B cell (primary cell): ENCODE data around the gene PXDC1. TPM values are rescaled to one million over a fixed set of nuclear protein-coding genes. Genes with fewer than 3 reads are reported as not detected.

Experiments used
- ATAC-seq: fragments of 200-7000 bp; cut with Tn5 transposase; one replicate; pipeline ENCODE4 v1.10.0; 2021; ENCODE audit warnings: low read depth, mild to moderate bottlenecking, moderate number of reproducible peaks, moderate library complexity
- CTCF ChIA-PET: fragments of 350-600 bp; sonication (Branson Sonifier 250); formaldehyde crosslinking; loops from one replicate; lab custom pipeline; 2021; ENCODE audit warnings: antibody characterized with exemption, inconsistent platforms; lab: Charles Lee
- POLR2A ChIA-PET: fragments of 350-600 bp; sonication (Branson Sonifier 250); formaldehyde crosslinking; loops from one replicate; lab custom pipeline; 2021; ENCODE audit warnings: antibody characterized with exemption; lab: Charles Lee
- DNase-seq: peaks from one replicate; pipeline ENCODE4 v3.0.0; 2013
- H2AFZ ChIP-seq: 2 replicates; pipeline ENCODE4 v1.6.1; 2012; ENCODE audit warnings: mild to moderate bottlenecking, low read depth, low read length; ENCODE audit not compliant: insufficient read depth, poor library complexity, severe bottlenecking
- H3K27ac ChIP-seq, 2 donors: 1 replicate in 1 of 2; 2 replicates in 1 of 2; pipeline ENCODE4 v1.5.1; 2012 to 2013; ENCODE audit warnings: low read length in 2 of 2, mild to moderate bottlenecking in 2 of 2, moderate library complexity in 1 of 2
- H3K27me3 ChIP-seq, 4 experiments: fragments of 200-600 bp in 1 of 4; sonication (generic) in 1 of 4; replicated peaks in 1 of 4; 1 replicate in 2 of 4; 2 replicates in 2 of 4; pipeline versions ENCODE4 v1.6.1 to v1.7.0; 2013 to 2016; ENCODE audit warnings: low read length in 3 of 4, mild to moderate bottlenecking in 2 of 4, mixed read lengths in 1 of 4, moderate library complexity in 1 of 4; ENCODE audit not compliant: insufficient read depth in 4 of 4, control insufficient read depth in 3 of 4; ENCODE audit errors: control extremely low read depth in 1 of 4
- H3K36me3 ChIP-seq, 2 experiments: replicated peaks in 1 of 2; 1 replicate in 1 of 2; 2 replicates in 1 of 2; pipeline versions ENCODE4 v1.6.1 to v1.7.1; 2013; ENCODE audit warnings: low read length in 1 of 2; ENCODE audit not compliant: insufficient read depth in 2 of 2, control insufficient read depth in 1 of 2; ENCODE audit errors: control extremely low read depth in 1 of 2, extremely low read depth in 1 of 2
- H3K4me1 ChIP-seq, 2 donors: fragments of 200-600 bp in 1 of 2; sonication (generic) in 1 of 2; 1 replicate in 1 of 2; 2 replicates in 1 of 2; pipeline versions ENCODE4 v1.5.1 to v1.6.1; 2013 to 2017; ENCODE audit warnings: low read length in 2 of 2; ENCODE audit not compliant: control insufficient read depth in 2 of 2, insufficient read depth in 2 of 2
- H3K4me2 ChIP-seq: replicated peaks from 2 replicates; pipeline ENCODE3; 2012; ENCODE audit warnings: mild to moderate bottlenecking, low read depth, low read length; ENCODE audit not compliant: poor library complexity, severe bottlenecking
- H3K4me3 ChIP-seq, 5 experiments: fragments of 200-600 bp in 1 of 5; sonication (generic) in 1 of 5; 1 replicate in 3 of 5; 2 replicates in 2 of 5; pipeline versions ENCODE4 v1.5.1 to v1.7.0; 2011 to 2016; ENCODE audit warnings: low read length in 4 of 5, mild to moderate bottlenecking in 4 of 5, low read depth in 2 of 5, control low read depth in 1 of 5, moderate library complexity in 1 of 5; ENCODE audit not compliant: insufficient read depth in 1 of 5; ENCODE audit errors: control extremely low read depth in 1 of 5, extremely low read depth in 1 of 5
- H3K79me2 ChIP-seq: fragments of 200-600 bp; sonication (generic); one replicate; pipeline ENCODE4 v1.6.0; 2016; ENCODE audit warnings: low read length; ENCODE audit not compliant: control insufficient read depth, insufficient read depth
- H3K9ac ChIP-seq: fragments of 200-600 bp; sonication (generic); 2 replicates; pipeline ENCODE4 v1.6.1; 2017; ENCODE audit warnings: mild to moderate bottlenecking, low read length, moderate library complexity
- H3K9me3 ChIP-seq, 3 donors: one replicate each; pipeline versions ENCODE4 v1.6.1 to v1.7.1; 2013; ENCODE audit warnings: low read length in 2 of 3; ENCODE audit not compliant: control insufficient read depth in 2 of 3, insufficient read depth in 1 of 3; ENCODE audit errors: control extremely low read depth in 1 of 3
- H4K20me1 ChIP-seq: 2 replicates; pipeline ENCODE4 v1.6.0; 2012; ENCODE audit warnings: mild to moderate bottlenecking, low read length; ENCODE audit not compliant: insufficient read depth, control insufficient read depth, poor library complexity, severe bottlenecking
- H3K27ac Mint-ChIP-seq: one replicate; pipeline ENCODE4 v1.8.0; 2021; ENCODE audit warnings: mixed read lengths
- H3K27me3 Mint-ChIP-seq: one replicate; pipeline ENCODE4 v1.8.0; 2021; ENCODE audit warnings: mixed read lengths
- H3K4me1 Mint-ChIP-seq: one replicate; pipeline ENCODE4 v1.8.0; 2021; ENCODE audit warnings: mixed read lengths
- H3K4me3 Mint-ChIP-seq: one replicate; pipeline ENCODE4 v1.8.0; 2021; ENCODE audit warnings: mixed read lengths
- H3K9me3 Mint-ChIP-seq: one replicate; pipeline ENCODE4 v1.8.0; 2022; ENCODE audit warnings: mixed read lengths; ENCODE audit not compliant: insufficient read depth
- EZH2 ChIP-seq: IDR thresholded peaks from 2 replicates; pipeline ENCODE4 v1.6.1; 2012; ENCODE audit warnings: borderline replicate concordance, low read depth, mild to moderate bottlenecking, moderate library complexity, low read length; ENCODE audit not compliant: insufficient read depth, poor library complexity, severe bottlenecking
- WGBS: methylation state at CpG from one replicate; pipeline ENCODE4 v1.1.5; 2013; ENCODE audit warnings: missing lambda C conversion rate; ENCODE audit not compliant: insufficient coverage; 5-methylcytosine and 5-hydroxymethylcytosine counted together
- intact Hi-C: fragments of 100-400 bp; cut with micrococcal nuclease; formaldehyde crosslinking; loops from one replicate; pipeline ENCODE4 v1.10.0; 2022
- polyA plus RNA-seq: library from polyadenylated mRNA; depleted of rRNA; stranded (reverse); fragments of >200 nt; gene quantifications from 2 replicates; pipeline ENCODE4 v1.2.3, GENCODE V29; 2012
- total RNA-seq, 2 donors: library from RNA; stranded (reverse); fragments of 120-200 nt in 1 of 2; gene quantifications; 1 replicate in 1 of 2; 2 replicates in 1 of 2; pipeline versions ENCODE4 v1.2.3 to v1.2.4, GENCODE V29; 2013 to 2022
- TF ChIP-seq, protein P1 (sequence below): fragments of 200-600 bp; IDR thresholded peaks from one replicate; pipeline ENCODE4 v1.8.0; 2022; ENCODE audit warnings: antibody characterized with exemption, mild to moderate bottlenecking

Gene PXDC1
- total and polyA plus RNA-seq, 2 donors (not counting 1 experiment from before 2014, with no cell fraction given): 4.7 to 18.9 TPM

DNA sequence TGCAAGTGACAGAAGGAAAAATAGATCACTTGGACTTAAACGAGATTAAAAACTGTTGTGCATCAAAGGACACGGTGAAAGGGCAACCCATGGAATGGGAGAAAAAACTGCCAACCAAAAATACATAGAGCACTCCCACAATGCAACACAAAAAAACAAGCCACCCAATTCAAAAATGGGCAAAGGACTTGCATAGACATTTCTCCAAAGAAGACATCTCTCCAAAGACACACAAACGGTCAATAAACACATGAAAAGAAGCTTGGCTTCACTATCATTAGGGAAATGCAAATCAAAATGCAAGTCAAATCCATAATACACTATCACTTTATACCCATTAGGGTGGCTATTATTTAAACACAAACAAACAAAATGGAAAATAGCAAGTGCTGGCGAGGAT, 45.0 kb downstream of the PXDC1 start:
- 90% methylated on average over 3 of the region's 4 CpGs for WGBS
- Histone ChIP-seq H3K9me3 (no peaks in the 10 kb centered on the region), H3K4me2 (no peak overlapping the region), H2AFZ (no peak overlapping the region), H3K4me1 (no peaks in the 10 kb centered on the region), H4K20me1 (no peaks in the 10 kb centered on the region), H3K4me3 (no peak overlapping the region), H3K27ac (no peak overlapping the region), H3K79me2 (no peaks in the 10 kb centered on the region), H3K9ac (no peak overlapping the region), H3K36me3 (no peaks in the 10 kb centered on the region), H3K27me3 (peaks cover 0 to 2% (median 0%) of the 10 kb centered on the region in 4 experiments)
- ATAC-seq (no peak), DNase-seq (no peak)
- Mint-ChIP-seq H3K9me3 (peaks cover 3% of the 10 kb centered on the region), H3K27ac (no peak overlapping the region), H3K4me3 (no peak overlapping the region), H3K4me1 (peaks cover 7% of the 10 kb centered on the region), H3K27me3 (peaks cover 16% of the 10 kb centered on the region)
- intact Hi-C loops: no loop called here
- ChIA-PET CTCF (no interaction called here), POLR2A (no interaction called here)
- TF ChIP-seq, protein P1, sequence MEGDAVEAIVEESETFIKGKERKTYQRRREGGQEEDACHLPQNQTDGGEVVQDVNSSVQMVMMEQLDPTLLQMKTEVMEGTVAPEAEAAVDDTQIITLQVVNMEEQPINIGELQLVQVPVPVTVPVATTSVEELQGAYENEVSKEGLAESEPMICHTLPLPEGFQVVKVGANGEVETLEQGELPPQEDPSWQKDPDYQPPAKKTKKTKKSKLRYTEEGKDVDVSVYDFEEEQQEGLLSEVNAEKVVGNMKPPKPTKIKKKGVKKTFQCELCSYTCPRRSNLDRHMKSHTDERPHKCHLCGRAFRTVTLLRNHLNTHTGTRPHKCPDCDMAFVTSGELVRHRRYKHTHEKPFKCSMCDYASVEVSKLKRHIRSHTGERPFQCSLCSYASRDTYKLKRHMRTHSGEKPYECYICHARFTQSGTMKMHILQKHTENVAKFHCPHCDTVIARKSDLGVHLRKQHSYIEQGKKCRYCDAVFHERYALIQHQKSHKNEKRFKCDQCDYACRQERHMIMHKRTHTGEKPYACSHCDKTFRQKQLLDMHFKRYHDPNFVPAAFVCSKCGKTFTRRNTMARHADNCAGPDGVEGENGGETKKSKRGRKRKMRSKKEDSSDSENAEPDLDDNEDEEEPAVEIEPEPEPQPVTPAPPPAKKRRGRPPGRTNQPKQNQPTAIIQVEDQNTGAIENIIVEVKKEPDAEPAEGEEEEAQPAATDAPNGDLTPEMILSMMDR: no peak
- TF ChIP-seq EZH2: no peak

DNA sequence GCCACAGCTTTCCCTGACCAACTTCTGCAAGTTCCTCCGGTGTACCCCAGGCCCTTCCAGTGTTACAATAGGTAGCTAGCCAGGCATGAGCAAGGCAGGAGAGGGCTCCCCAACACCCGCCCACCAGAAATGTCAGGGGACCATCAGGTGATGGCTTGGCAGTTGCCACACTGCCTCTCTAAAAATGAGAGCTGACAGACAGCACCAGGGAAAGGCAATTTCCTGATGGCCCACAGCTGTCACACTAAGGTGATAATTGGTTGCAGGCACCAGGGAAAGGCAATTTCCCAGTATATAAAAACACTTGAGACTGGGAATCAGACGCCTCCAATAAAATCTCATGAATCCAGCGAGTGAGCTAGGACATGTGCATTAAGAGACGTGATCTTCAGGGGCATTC, 49.9 kb downstream of the PXDC1 start:
- no peaks in the 10 kb centered on the region for H3K79me2 ChIP-seq

More for the DNA sequence above, 49.9 kb downstream of the PXDC1 start:
- no peak overlapping the region for H3K27ac ChIP-seq
- H3K4me3 Mint-ChIP-seq: no peak overlapping the region
- ATAC-seq (no peak), DNase-seq (no peak)
- no peak overlapping the region for H3K27ac Mint-ChIP-seq
- POLR2A ChIA-PET: no interaction called here
- H3K4me1 Mint-ChIP-seq: peaks cover under 1% of the 10 kb centered on the region
- intact Hi-C loops: no loop called here
- CTCF ChIA-PET: no interaction called here
- TF ChIP-seq, protein P1: no peak
- no peak for TF ChIP-seq EZH2
- H3K4me3 ChIP-seq: no peak overlapping the region
- no peaks in the 10 kb centered on the region for H4K20me1 ChIP-seq
- no peaks in the 10 kb centered on the region for H3K4me1 ChIP-seq
- H2AFZ ChIP-seq: no peak overlapping the region
- peaks cover 0 to 2% (median 0%) of the 10 kb centered on the region in 4 experiments for H3K27me3 ChIP-seq
- no peak overlapping the region for H3K9ac ChIP-seq
- H3K27me3 Mint-ChIP-seq: peaks cover 28% of the 10 kb centered on the region
- H3K36me3 ChIP-seq: no peaks in the 10 kb centered on the region
- H3K4me2 ChIP-seq: no peak overlapping the region
- peaks cover 5% of the 10 kb centered on the region for H3K9me3 Mint-ChIP-seq
- WGBS: 95% methylated on average over 5 of the region's 5 CpGs
- peaks cover 0 to 6% (median 0%) of the 10 kb centered on the region in 3 donors for H3K9me3 ChIP-seq
